GM18868 (cell line): Measurements from ENCODE around the gene CNTLN.
"Not testable (repeated sequence)": the region's sequence is repeated elsewhere in the genome, so short reads cannot be mapped to it uniquely, and the experiment has no call there.

Source experiments
- ATAC-seq: cut with Tn5 transposase; IDR thresholded peaks from one replicate; pipeline ENCODE4 v1.9.1; 2021; ENCODE audit warnings: mild to moderate bottlenecking, moderate library complexity; ENCODE audit not compliant: unreplicated experiment

The CNTLN gene

GRCh38 chr9:17291766-17292165 is 156.9 kb downstream of the CNTLN start:
- no peak for ATAC-seq

DNA sequence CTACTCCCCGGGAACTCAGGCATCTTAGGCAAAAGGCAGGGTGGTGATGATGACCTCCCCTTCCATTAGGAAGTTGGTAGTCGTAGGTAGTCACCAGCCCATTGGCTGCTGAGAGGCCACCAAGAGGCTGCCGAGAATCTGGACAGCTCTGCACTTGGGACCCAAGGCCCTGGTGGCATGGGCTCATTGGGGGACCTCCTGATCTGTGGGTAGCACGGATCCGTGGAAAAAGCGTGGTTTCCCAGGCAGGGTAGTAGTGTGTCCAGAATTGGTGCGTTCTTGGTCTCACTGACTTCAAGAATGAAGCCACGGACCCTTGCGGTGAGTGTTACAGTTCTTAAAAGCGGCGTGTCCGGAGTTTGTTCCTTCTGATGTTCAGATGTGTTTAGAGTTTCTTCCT is 158.8 kb downstream of the CNTLN start:
- no peak for ATAC-seq

- ATAC-seq = no peak
These were observed 160.2 kb downstream of the CNTLN start for GRCh38 chr9:17294822-17295624.

- no peak for ATAC-seq
These were observed 180.5 kb downstream of the CNTLN start for GRCh38 chr9:17315341-17315740.

GRCh38 chr9:17318821-17319320 is 184.0 kb downstream of the CNTLN start:
- no peak for ATAC-seq

DNA sequence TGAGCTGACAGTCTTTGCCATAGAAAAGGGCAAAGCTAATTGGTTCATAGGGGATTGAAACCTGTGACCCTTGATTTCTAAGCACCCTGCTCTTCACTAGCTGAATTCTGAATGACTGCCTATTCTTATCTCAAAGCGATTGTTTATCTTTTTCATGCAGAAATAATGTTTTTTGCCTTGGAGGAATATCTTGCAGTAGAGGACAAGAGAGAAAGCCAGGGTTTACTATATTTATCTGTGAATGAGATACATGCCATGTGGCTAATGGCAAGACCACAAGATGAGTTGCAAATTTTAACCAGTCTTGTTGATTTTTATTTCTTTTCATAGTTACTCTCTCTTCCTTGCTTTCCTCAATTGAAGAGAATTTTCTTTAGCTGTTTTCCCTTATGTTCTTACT is 185.0 kb downstream of the CNTLN start:
- no peak for ATAC-seq

DNA sequence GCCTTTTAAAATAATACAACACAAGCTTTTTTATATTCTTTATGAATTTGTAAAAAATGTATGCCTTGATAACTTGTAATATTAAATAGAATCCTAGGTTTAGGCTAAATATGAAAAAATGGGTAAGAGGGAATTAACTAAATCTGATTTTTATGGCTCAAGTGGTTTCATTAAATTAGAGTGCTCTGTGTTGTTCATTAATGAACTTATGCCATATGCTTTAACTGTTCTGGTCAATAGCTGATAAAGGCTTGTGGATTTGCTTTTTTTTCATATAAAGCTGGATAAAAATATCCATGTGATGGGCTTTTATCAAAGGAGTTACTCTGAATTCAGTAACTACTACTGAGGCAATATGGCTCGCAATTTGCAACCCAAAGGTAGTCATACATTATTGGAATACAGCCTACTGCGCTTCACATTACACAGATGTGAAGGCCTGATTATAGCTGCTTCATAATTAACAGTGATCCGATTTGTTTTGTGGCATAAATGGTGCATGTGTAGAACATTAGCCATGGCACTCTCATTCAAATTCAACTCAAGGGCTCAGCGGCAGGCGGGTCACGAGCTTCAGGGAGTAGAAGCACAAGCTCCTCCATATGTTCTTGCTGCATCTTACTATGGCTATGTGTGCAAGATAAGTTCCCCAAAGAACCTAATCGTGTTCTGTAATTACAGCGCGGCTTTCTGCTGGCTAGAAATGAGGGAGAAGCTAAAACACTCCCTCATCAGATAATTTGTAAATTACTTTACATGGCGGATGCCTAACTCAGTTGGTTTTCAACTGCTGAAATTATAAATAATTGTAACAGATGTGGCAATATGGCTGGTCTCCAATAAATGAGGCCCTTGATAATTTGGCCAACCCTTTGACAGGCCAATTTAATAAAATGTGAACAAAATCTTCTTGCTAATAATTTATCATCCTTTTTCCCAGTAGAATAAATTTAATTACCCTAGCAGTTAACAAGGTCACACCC is 188.3 kb downstream of the CNTLN start:
- ATAC-seq = no peak

GRCh38 chr9:17328331-17328730 is 193.5 kb downstream of the CNTLN start:
- ATAC-seq = no peak

GRCh38 chr9:17330097-17330496 is 195.3 kb downstream of the CNTLN start:
- no peak for ATAC-seq

- no peak for ATAC-seq
These were observed 197.3 kb downstream of the CNTLN start for GRCh38 chr9:17332115-17332514.

- no peak for ATAC-seq
These were observed 204.3 kb downstream of the CNTLN start for GRCh38 chr9:17339156-17339555.

GRCh38 chr9:17342696-17343095 is 207.9 kb downstream of the CNTLN start:
- no peak for ATAC-seq

- ATAC-seq = no peak
These were observed 215.0 kb downstream of the CNTLN start for GRCh38 chr9:17349831-17350230.

- not testable (repeated sequence) for ATAC-seq
These were observed 219.2 kb downstream of the CNTLN start for GRCh38 chr9:17354006-17354405.

GRCh38 chr9:17361378-17361777 is 226.5 kb downstream of the CNTLN start:
- no peak for ATAC-seq

DNA sequence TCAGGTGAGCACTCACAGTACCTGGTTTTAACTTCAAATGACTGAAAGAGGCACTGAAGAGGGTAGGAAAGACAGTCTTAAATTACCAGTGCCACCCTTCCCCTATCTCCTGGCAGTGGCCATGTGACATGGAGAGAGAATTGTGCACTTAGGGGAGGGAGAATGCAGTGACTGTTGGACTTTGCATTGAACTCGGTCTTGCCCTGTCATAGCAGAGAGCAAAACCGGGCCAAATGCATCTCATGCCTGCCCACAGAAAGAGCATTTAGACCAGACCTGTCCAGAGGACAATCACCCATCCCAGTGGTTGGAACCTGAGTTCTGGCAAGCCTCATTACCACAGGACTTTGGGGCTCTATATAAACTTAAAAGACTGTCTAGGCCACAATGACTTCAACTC is 232.2 kb downstream of the CNTLN start:
- ATAC-seq = no peak

- ATAC-seq = no peak
These were observed 245.5 kb downstream of the CNTLN start for GRCh38 chr9:17380126-17380861.

DNA sequence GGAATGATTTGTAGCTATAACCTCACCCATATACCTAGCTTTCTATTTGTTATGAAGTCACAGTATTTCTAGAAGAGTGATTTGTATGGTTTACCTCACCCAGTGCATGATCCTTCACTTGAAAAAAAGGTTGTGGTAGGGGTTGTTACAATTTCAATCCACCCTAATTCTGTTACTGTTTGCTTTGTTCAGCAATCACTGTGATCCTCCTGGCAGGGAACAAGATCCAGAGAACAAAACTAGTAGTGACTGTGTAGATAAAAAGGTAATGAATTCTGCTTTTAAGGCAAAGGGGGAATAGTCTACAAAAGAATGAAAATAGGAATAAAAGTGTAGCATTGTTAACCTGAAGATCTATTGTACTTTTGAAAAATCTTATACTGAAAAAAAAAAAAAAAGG is 252.7 kb downstream of the CNTLN start:
- no peak for ATAC-seq

DNA sequence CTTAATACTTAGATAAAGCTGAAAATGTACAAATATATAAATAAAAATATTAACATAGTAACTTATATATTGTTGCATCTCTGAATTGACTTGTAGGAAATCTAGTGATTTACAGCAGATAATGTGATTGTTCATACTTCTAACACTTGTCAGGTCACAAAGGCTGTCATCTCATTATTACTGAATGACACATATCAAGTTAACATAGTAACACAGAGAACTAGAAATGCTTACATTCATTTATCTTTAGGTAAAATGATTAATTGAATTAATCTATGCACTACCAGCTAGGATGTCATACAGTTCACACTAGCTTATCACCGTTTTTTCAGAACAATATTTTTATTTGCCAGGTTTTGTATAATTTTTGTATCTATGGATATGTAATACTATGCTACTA is 254.2 kb downstream of the CNTLN start:
- no peak for ATAC-seq

DNA sequence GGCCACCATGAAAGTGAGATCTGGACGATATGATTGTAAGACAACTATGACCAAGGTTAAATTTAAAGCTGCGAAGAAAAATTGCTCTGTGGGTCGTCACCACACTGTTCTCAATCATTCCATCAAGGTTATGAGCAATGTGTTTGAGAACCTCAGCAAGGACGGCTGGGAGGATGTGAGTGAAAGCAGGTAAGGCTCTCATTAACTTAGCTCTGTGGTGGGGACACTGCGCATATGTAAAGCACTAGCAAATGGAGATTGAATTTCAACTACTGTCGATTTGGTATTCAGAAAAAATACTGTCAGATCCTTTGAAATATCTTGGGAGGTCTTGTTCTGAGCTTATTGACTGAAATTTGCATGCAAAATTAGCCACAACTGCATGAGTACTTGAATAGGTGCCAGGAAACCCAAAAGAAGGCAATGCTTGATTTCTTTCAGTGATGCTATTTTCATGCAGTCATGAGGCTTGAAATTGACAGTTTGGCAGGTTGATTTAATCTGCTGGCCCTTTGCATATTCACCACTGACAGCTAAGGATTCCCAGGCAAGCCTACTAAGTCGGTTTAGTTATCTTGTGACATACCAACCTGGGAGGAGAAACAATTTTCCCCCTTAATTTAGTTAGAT is 260.2 kb downstream of the CNTLN start:
- ATAC-seq = no peak
